ENCODE measurements around the gene SLC39A5.

DNA sequence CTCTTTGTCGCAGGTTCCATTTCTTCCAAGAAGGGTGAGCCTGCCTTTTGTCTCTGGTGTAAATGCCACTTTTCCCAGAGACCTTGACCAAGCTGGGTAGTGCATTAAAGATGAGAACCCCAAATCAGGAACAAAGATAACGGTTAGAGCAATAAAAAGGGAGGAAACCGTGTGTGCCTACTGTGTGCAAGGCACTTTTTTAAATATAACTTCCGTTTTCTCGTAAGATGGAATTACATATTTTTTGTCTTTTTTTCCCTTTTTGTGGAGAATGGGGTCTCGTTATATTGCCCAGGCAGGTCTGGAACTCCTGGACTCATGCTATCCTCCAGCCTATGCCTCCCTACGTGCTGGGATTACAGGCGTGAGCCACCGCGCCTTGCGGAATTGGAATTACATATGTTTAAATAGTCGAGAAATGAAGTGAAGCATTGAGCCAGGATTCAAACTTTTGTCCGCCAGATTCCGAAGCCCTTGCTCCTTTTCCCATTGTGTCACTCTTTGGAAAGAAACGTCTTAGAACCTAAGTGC, 6.2 kb upstream of the SLC39A5 start:
- TF ChIP-seq POLR2A (IDR thresholded peaks at IDR 0.05): no peak
- TF ChIP-seq, protein P1, sequence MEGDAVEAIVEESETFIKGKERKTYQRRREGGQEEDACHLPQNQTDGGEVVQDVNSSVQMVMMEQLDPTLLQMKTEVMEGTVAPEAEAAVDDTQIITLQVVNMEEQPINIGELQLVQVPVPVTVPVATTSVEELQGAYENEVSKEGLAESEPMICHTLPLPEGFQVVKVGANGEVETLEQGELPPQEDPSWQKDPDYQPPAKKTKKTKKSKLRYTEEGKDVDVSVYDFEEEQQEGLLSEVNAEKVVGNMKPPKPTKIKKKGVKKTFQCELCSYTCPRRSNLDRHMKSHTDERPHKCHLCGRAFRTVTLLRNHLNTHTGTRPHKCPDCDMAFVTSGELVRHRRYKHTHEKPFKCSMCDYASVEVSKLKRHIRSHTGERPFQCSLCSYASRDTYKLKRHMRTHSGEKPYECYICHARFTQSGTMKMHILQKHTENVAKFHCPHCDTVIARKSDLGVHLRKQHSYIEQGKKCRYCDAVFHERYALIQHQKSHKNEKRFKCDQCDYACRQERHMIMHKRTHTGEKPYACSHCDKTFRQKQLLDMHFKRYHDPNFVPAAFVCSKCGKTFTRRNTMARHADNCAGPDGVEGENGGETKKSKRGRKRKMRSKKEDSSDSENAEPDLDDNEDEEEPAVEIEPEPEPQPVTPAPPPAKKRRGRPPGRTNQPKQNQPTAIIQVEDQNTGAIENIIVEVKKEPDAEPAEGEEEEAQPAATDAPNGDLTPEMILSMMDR (IDR thresholded peaks at IDR 0.05): no peak
- no peak for TF ChIP-seq POLR2AphosphoS5 (IDR thresholded peaks at IDR 0.05)

Measured in breast epithelium (tissue), 3 donors.